ENCODE measurements around the gene ADAMTS8. TPM values are rescaled to one million over a fixed set of nuclear protein-coding genes. Genes with fewer than 3 reads are reported as not detected.

The ADAMTS8 gene
- total RNA-seq, 1 experiment from 2014 or later = not detected

Other genes with a start within 250 kb of the ADAMTS8 start
- gene ZBTB44, start 113.7 kb downstream of the ADAMTS8 start, total RNA-seq (2014; rRNA removed) = 27.5 and 28.9 TPM in 2 replicates
- 16.8 and 21.7 TPM in 2 replicates for gene ADAMTS15, start 20.0 kb upstream of the ADAMTS8 start, total RNA-seq (2014; rRNA removed)

Measured in PC-3 (cell line).